ENCODE data around the gene GTF3C2. TPM values are rescaled to one million over a fixed set of nuclear protein-coding genes. Genes with fewer than 3 reads are reported as not detected.

The GTF3C2 gene
- total and polyA plus RNA-seq, 10 of the 15 experiments (the other 5 are each of a cell fraction or from before 2014, with no cell fraction given) = 45.9 to 105 (median 80.3) TPM

GRCh38 chr2:27370026-27370815, 13.7 kb upstream of the GTF3C2 start, which contains the start of the genes EIF2B4 and SNX17 (continued):
- TF ChIP-seq NR2C2 (IDR thresholded peaks at IDR 0.05; ENCODE audit: borderline replicate concordance, control insufficient read depth, insufficient read length, low read depth) = no peak
- no peak for TF ChIP-seq SKIL (IDR thresholded peaks at IDR 0.05; ENCODE audit: low read depth, poor library complexity, severe bottlenecking)
- peak; percentile 95 for TF ChIP-seq YY1 (IDR thresholded peaks at IDR 0.05; ENCODE audit: low read depth, low read length)
- TF ChIP-seq ZZZ3 (IDR thresholded peaks at IDR 0.05; ENCODE audit: control insufficient read depth, insufficient read length, low read depth) = no peak
- peak; percentile 99 for TF ChIP-seq SIX5 (IDR thresholded peaks at IDR 0.05; ENCODE audit: low read depth, low read length, severe bottlenecking)
- no peak for TF ChIP-seq ZNF217 (IDR thresholded peaks at IDR 0.05)
- no peak for TF ChIP-seq BRCA1 (IDR thresholded peaks at IDR 0.05; ENCODE audit: low read depth, low read length)
- TF ChIP-seq, protein P1, sequence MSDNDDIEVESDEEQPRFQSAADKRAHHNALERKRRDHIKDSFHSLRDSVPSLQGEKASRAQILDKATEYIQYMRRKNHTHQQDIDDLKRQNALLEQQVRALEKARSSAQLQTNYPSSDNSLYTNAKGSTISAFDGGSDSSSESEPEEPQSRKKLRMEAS (IDR thresholded peaks at IDR 0.05; ENCODE audit: low read depth, low read length) = peak; percentile 69; the same call in 1 of the 2 replicates
- TF ChIP-seq IKZF1 (conservative IDR thresholded peaks at IDR 0.05) = peak; percentile 100
- peak; percentile 74; the same call in 1 of the 2 replicates for TF ChIP-seq HDGF (IDR thresholded peaks at IDR 0.05)
- peak; percentile 56; the same call in 1 of the 2 replicates for TF ChIP-seq GABPA (IDR thresholded peaks at IDR 0.05; ENCODE audit: low read depth)
- no peak; a peak in 1 of 4 replicates for TF ChIP-seq EP300 (IDR thresholded peaks at IDR 0.05; ENCODE audit: borderline replicate concordance in 1 of 2, control insufficient read depth in 1 of 2, low read depth in 2 of 2, low read length in 2 of 2)
- TF ChIP-seq ZNF592 (IDR thresholded peaks at IDR 0.05) = peak; percentile 60; the same call in 1 of the 2 replicates
- TF ChIP-seq ZBTB11 (CRISPR knock-in tag; IDR thresholded peaks at IDR 0.05) = no peak

Data from GM12878 (cell line).